ENCODE measurements around the gene HACD3.

Gene HACD3

DNA sequence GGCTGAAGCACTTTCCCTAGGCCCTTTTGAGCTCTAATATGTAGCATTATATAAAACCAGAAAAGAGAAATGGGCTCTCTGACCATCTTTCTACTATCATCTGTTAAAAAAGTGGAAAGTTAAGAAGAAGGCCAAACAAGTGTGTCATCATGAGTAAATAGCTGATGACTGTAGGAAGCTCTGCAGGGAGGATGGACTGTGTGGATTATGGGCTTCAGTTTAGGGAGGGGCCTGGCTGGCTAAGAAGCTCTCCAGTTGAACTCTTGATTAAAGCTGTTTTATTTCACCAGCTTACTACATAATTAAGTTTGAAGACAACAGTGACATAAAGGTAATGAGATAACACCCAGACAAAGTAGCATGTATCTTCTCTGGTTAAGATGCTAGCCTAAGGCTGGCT lies 50.0 kb downstream of the HACD3 start:
- H3K4me1 ChIP-seq (ENCODE audit: insufficient read depth, insufficient read length) = no peaks in the 10 kb centered on the region
- H3K9ac ChIP-seq (ENCODE audit: insufficient read length, low read depth) = no peak overlapping the region
- TF ChIP-seq YY1 (IDR thresholded peaks at IDR 0.05; ENCODE audit: insufficient read depth, insufficient read length) = no peak
- no peak for TF ChIP-seq SUZ12 (IDR thresholded peaks at IDR 0.05; ENCODE audit: extremely low read depth, insufficient read depth, insufficient read length)
- peaks cover 89% of the 10 kb centered on the region for H3K36me3 ChIP-seq (ENCODE audit: insufficient read depth, insufficient read length, low read length)
- no peaks in the 10 kb centered on the region for H3K27me3 ChIP-seq (ENCODE audit: insufficient read depth, insufficient read length)
- H3K4me3 ChIP-seq (ENCODE audit: insufficient read length, low read depth) = no peak overlapping the region
- DNase-seq (ENCODE audit: low read depth, low spot score) = no peak
- H3K9me3 ChIP-seq (ENCODE audit: insufficient read depth, low read length) = no peaks in the 10 kb centered on the region

DNA sequence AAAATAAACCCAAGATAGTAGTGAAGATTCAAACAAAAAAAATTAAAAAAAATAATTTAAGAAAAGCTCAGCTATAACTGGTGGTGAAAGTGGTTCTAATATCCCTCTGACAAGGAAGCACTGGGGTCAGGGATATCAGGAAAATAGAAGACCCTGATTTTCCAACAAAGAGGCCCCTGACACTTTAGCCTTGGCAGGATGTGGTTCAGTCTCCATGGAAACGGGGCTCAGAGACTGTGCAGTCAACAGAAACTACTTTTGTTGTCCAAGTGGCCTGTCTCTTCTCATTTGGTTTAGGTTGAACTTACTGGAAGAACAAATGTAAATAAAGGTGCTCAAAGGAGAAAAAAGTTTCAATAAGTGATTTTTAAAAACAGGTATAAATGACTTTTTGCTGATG lies 53.4 kb downstream of the HACD3 start:
- TF ChIP-seq ZNF274 (IDR thresholded peaks at IDR 0.05; ENCODE audit: low read depth, low read length) = no peak
- no peak for TF ChIP-seq SUZ12 (IDR thresholded peaks at IDR 0.05; ENCODE audit: extremely low read depth, insufficient read depth, insufficient read length)
- TF ChIP-seq YY1 (IDR thresholded peaks at IDR 0.05; ENCODE audit: insufficient read depth, insufficient read length) = no peak
- Histone ChIP-seq H3K27me3 (ENCODE audit: insufficient read depth, insufficient read length) (no peaks in the 10 kb centered on the region), H3K9ac (ENCODE audit: insufficient read length, low read depth) (no peak overlapping the region), H3K4me1 (ENCODE audit: insufficient read depth, insufficient read length) (no peaks in the 10 kb centered on the region), H3K4me3 (ENCODE audit: insufficient read length, low read depth) (no peak overlapping the region), H3K9me3 (ENCODE audit: insufficient read depth, low read length) (no peaks in the 10 kb centered on the region), H3K36me3 (ENCODE audit: insufficient read depth, insufficient read length, low read length) (peaks cover 90% of the 10 kb centered on the region)
- no peak for DNase-seq (ENCODE audit: low read depth, low spot score)

DNA sequence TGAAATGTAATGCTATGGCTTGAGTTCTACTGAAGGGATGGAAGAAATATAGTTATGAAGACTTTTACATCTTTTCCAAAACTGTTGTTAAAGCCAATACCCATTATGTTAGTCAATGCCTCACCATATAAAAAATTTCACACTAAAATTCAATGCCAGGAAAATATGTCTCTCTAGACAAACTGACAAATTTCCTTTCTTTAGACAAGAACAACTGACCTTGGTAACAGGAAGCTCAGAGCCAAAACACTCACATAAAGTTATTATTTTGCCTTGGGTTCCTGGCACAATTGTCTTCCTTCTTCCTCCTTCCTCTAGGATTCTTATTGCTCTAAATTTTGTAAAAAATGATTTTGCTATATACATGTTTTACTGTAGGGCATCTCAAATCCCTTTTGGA lies 54.0 kb downstream of the HACD3 start:
- DNase-seq (ENCODE audit: low read depth, low spot score) = no peak
- Histone ChIP-seq H3K9ac (ENCODE audit: insufficient read length, low read depth) (no peak overlapping the region), H3K4me1 (ENCODE audit: insufficient read depth, insufficient read length) (no peaks in the 10 kb centered on the region), H3K4me3 (ENCODE audit: insufficient read length, low read depth) (no peak overlapping the region), H3K27me3 (ENCODE audit: insufficient read depth, insufficient read length) (no peaks in the 10 kb centered on the region), H3K9me3 (ENCODE audit: insufficient read depth, low read length) (no peaks in the 10 kb centered on the region), H3K36me3 (ENCODE audit: insufficient read depth, insufficient read length, low read length) (peaks cover 89% of the 10 kb centered on the region)
- no peak for TF ChIP-seq ZNF274 (IDR thresholded peaks at IDR 0.05; ENCODE audit: low read depth, low read length)
- no peak for TF ChIP-seq YY1 (IDR thresholded peaks at IDR 0.05; ENCODE audit: insufficient read depth, insufficient read length)
- no peak for TF ChIP-seq SUZ12 (IDR thresholded peaks at IDR 0.05; ENCODE audit: extremely low read depth, insufficient read depth, insufficient read length)

GRCh38 chr15:65587094-65587493 lies 56.8 kb downstream of the HACD3 start:
- H3K9ac ChIP-seq (ENCODE audit: insufficient read length, low read depth) = no peak overlapping the region
- H3K4me1 ChIP-seq (ENCODE audit: insufficient read depth, insufficient read length) = no peaks in the 10 kb centered on the region
- H3K27me3 ChIP-seq (ENCODE audit: insufficient read depth, insufficient read length) = no peaks in the 10 kb centered on the region
- H3K9me3 ChIP-seq (ENCODE audit: insufficient read depth, low read length) = no peaks in the 10 kb centered on the region
- no peak for TF ChIP-seq SUZ12 (IDR thresholded peaks at IDR 0.05; ENCODE audit: extremely low read depth, insufficient read depth, insufficient read length)
- TF ChIP-seq ZNF274 (IDR thresholded peaks at IDR 0.05; ENCODE audit: low read depth, low read length) = no peak
- no peak for TF ChIP-seq YY1 (IDR thresholded peaks at IDR 0.05; ENCODE audit: insufficient read depth, insufficient read length)
- H3K36me3 ChIP-seq (ENCODE audit: insufficient read depth, insufficient read length, low read length) = peaks cover 90% of the 10 kb centered on the region
- H3K4me3 ChIP-seq (ENCODE audit: insufficient read length, low read depth) = no peak overlapping the region
- DNase-seq (ENCODE audit: low read depth, low spot score) = no peak

DNA sequence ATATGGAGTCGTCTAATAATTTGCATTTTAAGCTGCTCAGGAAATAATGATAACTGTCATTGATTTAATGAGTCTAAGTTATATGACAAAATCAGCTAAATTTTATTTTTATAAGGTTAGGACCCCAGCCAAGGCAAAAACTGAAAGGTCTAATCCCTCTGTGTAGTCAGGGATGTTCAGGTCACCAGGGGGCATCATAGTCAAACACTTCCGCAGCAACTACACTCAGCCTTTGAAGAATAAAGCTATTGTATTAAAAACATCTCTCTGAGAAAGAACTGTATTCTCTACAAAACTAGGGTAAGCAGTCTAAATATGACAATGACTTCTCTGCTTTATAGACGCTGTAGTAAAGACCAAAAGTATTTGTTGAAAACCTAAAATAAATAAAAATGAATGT lies 65.7 kb downstream of the HACD3 start:
- Histone ChIP-seq H3K4me1 (ENCODE audit: insufficient read depth, insufficient read length) (no peaks in the 10 kb centered on the region), H3K36me3 (ENCODE audit: insufficient read depth, insufficient read length, low read length) (peaks cover 83% of the 10 kb centered on the region)
- no peak for DNase-seq (ENCODE audit: low read depth, low spot score)

DNA sequence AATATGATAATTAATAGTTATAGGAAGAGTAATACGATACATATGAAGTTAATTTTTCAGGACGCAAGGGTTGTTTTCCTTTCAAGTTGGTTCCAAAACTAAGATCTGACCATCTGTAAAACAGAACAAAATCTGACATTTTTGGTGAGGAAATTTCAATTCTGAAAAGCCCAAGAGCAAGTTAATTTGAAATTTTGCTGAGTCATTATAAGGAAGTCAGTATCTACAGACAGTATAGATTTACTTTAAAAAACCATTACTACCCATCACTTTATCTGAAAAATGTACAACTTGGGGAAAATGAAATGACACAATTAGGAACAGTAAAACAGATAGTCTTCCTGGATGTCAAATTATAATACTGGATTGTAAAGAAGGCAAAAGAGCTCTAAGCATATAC lies 68.2 kb downstream of the HACD3 start:
- no peak for DNase-seq (ENCODE audit: low read depth, low spot score)
- TF ChIP-seq ZNF274 (IDR thresholded peaks at IDR 0.05; ENCODE audit: low read depth, low read length) (no peak), YY1 (IDR thresholded peaks at IDR 0.05; ENCODE audit: insufficient read depth, insufficient read length) (no peak), SUZ12 (IDR thresholded peaks at IDR 0.05; ENCODE audit: extremely low read depth, insufficient read depth, insufficient read length) (no peak)

More for the DNA sequence above, 65.7 kb downstream of the HACD3 start:
- Histone ChIP-seq H3K9me3 (ENCODE audit: insufficient read depth, low read length) (no peaks in the 10 kb centered on the region), H3K27me3 (ENCODE audit: insufficient read depth, insufficient read length) (no peaks in the 10 kb centered on the region), H3K4me3 (ENCODE audit: insufficient read length, low read depth) (no peak overlapping the region), H3K9ac (ENCODE audit: insufficient read length, low read depth) (no peak overlapping the region)
- TF ChIP-seq YY1 (IDR thresholded peaks at IDR 0.05; ENCODE audit: insufficient read depth, insufficient read length) (no peak), ZNF274 (IDR thresholded peaks at IDR 0.05; ENCODE audit: low read depth, low read length) (no peak), SUZ12 (IDR thresholded peaks at IDR 0.05; ENCODE audit: extremely low read depth, insufficient read depth, insufficient read length) (no peak)

GRCh38 chr15:65599677-65600076 lies 69.4 kb downstream of the HACD3 start:
- no peak overlapping the region for H3K9ac ChIP-seq (ENCODE audit: insufficient read length, low read depth)
- H3K36me3 ChIP-seq (ENCODE audit: insufficient read depth, insufficient read length, low read length) = peaks cover 78% of the 10 kb centered on the region
- no peaks in the 10 kb centered on the region for H3K27me3 ChIP-seq (ENCODE audit: insufficient read depth, insufficient read length)
- H3K4me3 ChIP-seq (ENCODE audit: insufficient read length, low read depth) = no peak overlapping the region
- TF ChIP-seq ZNF274 (IDR thresholded peaks at IDR 0.05; ENCODE audit: low read depth, low read length) = no peak
- no peak for TF ChIP-seq YY1 (IDR thresholded peaks at IDR 0.05; ENCODE audit: insufficient read depth, insufficient read length)
- TF ChIP-seq SUZ12 (IDR thresholded peaks at IDR 0.05; ENCODE audit: extremely low read depth, insufficient read depth, insufficient read length) = no peak
- H3K4me1 ChIP-seq (ENCODE audit: insufficient read depth, insufficient read length) = no peaks in the 10 kb centered on the region
- no peak for DNase-seq (ENCODE audit: low read depth, low spot score)
- no peaks in the 10 kb centered on the region for H3K9me3 ChIP-seq (ENCODE audit: insufficient read depth, low read length)

More for the DNA sequence above, 68.2 kb downstream of the HACD3 start:
- H3K4me1 ChIP-seq (ENCODE audit: insufficient read depth, insufficient read length) = no peaks in the 10 kb centered on the region
- no peaks in the 10 kb centered on the region for H3K9me3 ChIP-seq (ENCODE audit: insufficient read depth, low read length)
- H3K9ac ChIP-seq (ENCODE audit: insufficient read length, low read depth) = no peak overlapping the region
- no peak overlapping the region for H3K4me3 ChIP-seq (ENCODE audit: insufficient read length, low read depth)
- peaks cover 74% of the 10 kb centered on the region for H3K36me3 ChIP-seq (ENCODE audit: insufficient read depth, insufficient read length, low read length)
- no peaks in the 10 kb centered on the region for H3K27me3 ChIP-seq (ENCODE audit: insufficient read depth, insufficient read length)

DNA sequence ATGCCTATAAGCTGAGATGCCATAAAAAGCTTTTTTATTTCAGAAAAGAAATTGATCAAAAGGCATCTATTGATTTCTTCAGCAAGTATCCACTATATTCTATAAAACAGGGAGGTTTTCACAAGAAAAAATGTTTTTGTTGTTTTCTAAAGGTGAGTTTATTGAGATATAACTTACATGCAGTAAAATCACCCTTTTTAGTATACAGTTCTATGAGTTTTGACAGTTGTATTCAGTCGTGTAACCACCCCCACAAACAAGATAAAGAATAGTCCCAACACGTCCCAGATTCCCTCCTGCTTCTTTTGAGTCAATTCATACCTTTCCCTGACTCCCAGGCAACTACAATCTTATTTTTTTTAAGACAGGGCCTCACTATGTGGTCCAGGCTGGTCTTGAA lies 72.9 kb downstream of the HACD3 start:
- Histone ChIP-seq H3K9ac (ENCODE audit: insufficient read length, low read depth) (no peak overlapping the region), H3K36me3 (ENCODE audit: insufficient read depth, insufficient read length, low read length) (peaks cover 78% of the 10 kb centered on the region), H3K9me3 (ENCODE audit: insufficient read depth, low read length) (no peaks in the 10 kb centered on the region), H3K4me1 (ENCODE audit: insufficient read depth, insufficient read length) (no peaks in the 10 kb centered on the region), H3K27me3 (ENCODE audit: insufficient read depth, insufficient read length) (no peaks in the 10 kb centered on the region), H3K4me3 (ENCODE audit: insufficient read length, low read depth) (no peak overlapping the region)
- DNase-seq (ENCODE audit: low read depth, low spot score) = no peak
- no peak for TF ChIP-seq ZNF274 (IDR thresholded peaks at IDR 0.05; ENCODE audit: low read depth, low read length)
